ENCODE results near the gene R3HDM4.
"Not testable (repeated sequence)": the region's sequence is repeated elsewhere in the genome, so short reads cannot be mapped to it uniquely, and the experiment has no call there.

Gene R3HDM4

DNA sequence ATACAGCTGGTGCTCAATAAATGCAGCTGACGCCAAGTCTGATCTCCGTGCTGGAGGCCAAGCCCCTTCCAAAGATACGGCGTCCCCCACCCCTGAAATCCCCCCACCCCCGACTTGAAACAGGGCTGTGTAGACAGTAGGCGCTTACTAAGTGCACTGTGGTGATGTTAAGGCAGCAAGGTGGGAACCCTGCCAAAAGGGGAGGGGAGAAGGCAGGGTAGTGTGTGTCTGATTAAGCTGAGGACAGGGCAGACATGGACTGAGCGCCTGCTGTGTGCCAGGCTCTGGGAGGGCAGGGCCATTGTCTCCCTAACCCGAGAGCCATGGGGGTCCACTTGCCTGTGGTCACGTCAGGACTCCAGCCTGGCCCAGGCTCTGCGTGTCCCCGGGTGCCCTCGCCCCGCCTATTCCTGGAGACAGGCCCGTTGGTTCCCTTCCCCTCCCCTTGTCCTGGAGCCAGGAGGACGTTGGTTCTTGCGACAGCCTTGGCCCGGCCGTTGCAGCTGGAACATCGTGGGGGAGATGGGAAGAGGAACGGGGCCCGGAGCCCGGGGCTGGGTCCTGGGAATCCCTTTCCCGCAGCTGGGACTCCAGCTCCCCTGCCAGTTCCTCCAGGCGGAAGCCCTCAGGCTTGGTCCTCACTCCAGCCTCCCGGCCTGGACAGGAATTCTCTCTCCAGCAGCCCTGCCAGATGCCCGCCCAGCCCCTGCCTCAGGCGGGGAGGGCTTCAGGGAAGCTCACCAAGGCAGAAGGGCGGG, 62.6 kb downstream of the R3HDM4 start:
- H3K9me3 ChIP-seq, result no peaks in the 10 kb centered on the region
- H3K27me3 ChIP-seq, result peaks cover 0 to 69% of the 10 kb centered on the region in 2 donors
- intact Hi-C loops (cut with DNase I; ENCODE audit: low total_unique reads), result loop anchor here (10.0 kb wide), 1 partner anchor 134 kb away; the partner anchor contains the start of gene WDR18
- peak; percentile 93 to 96 for DNase-seq
- TF ChIP-seq, protein P1, sequence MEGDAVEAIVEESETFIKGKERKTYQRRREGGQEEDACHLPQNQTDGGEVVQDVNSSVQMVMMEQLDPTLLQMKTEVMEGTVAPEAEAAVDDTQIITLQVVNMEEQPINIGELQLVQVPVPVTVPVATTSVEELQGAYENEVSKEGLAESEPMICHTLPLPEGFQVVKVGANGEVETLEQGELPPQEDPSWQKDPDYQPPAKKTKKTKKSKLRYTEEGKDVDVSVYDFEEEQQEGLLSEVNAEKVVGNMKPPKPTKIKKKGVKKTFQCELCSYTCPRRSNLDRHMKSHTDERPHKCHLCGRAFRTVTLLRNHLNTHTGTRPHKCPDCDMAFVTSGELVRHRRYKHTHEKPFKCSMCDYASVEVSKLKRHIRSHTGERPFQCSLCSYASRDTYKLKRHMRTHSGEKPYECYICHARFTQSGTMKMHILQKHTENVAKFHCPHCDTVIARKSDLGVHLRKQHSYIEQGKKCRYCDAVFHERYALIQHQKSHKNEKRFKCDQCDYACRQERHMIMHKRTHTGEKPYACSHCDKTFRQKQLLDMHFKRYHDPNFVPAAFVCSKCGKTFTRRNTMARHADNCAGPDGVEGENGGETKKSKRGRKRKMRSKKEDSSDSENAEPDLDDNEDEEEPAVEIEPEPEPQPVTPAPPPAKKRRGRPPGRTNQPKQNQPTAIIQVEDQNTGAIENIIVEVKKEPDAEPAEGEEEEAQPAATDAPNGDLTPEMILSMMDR (IDR thresholded peaks at IDR 0.05), result no peak
- H3K27ac ChIP-seq, result peak overlapping the region; percentile 66
- H3K4me3 ChIP-seq, result peak overlapping the region in 1 of 2 donors; percentile 33
- peaks cover 0 to 25% (median 14%) of the 10 kb centered on the region in 4 donors for H3K4me1 ChIP-seq
- H3K36me3 ChIP-seq, result no peaks in the 10 kb centered on the region

DNA sequence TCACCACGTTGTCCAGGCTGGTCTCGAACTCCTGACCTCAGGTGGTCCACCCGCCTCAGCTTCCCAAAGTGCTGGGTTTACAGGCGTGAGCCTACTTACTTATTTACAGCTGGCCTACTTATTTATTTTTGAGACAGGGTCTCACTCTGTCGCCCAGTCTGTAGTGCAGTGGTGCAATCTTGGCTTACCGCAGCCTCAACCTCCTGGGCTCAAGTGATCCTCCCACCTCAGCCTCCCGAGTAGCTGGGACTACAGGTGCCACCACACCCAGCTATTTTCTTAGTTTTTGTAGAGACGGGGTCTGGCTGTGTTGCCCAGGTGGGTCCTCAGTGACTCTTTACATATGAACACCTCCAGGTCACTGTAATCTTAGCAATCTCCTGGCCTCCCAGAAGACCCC, 63.8 kb downstream of the R3HDM4 start:
- DNase-seq; H3K4me3 ChIP-seq; intact Hi-C loops (cut with DNase I; ENCODE audit: low total_unique reads); H3K27ac ChIP-seq; H3K36me3 ChIP-seq; H3K9me3 ChIP-seq: not testable (repeated sequence)
- H3K27me3 ChIP-seq, result peaks cover 0 to 72% of the 10 kb centered on the region in 2 donors
- H3K4me1 ChIP-seq, result peaks cover 0 to 25% (median 14%) of the 10 kb centered on the region in 4 donors

DNA sequence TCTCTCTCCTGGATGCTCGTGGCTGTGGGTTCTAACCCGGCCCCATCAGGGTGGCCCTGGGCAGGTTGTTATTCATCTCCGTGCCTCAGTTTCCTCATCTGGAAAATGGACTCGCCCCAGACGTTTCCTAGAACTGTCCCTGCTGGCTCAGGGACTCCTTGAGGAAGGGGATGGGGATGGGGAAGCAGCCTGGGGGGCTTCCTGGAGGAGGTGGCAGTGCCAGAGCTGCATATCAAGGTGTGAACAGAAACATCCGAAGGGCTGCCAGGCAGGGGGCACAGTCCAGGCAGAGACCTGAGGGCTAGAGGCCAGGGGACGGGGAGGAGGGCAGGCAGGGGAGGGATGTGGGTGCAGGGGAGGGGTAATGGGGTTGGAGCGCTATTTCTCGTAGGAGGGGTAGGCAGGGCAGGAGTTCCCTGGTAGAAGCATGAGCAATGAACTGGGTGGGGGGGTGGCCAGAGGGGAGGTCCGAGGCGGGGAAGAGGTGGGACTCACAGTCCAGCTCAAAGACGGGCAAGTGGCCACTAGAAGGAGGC, 64.6 kb downstream of the R3HDM4 start:
- peaks cover 0 to 73% of the 10 kb centered on the region in 2 donors for H3K27me3 ChIP-seq
- TF ChIP-seq, protein P1 (IDR thresholded peaks at IDR 0.05), result no peak
- no peak overlapping the region for H3K4me3 ChIP-seq
- no peaks in the 10 kb centered on the region for H3K9me3 ChIP-seq
- no peaks in the 10 kb centered on the region for H3K36me3 ChIP-seq
- DNase-seq, result peak in 1 of 2 donors; percentile 56
- no peak overlapping the region for H3K27ac ChIP-seq
- intact Hi-C loops (cut with DNase I; ENCODE audit: low total_unique reads), result no loop called here
- peaks cover 0 to 32% (median 21%) of the 10 kb centered on the region in 4 donors for H3K4me1 ChIP-seq

Measured in tibial artery (tissue), 4 donors.